HEK293 (cell line): ENCODE measurements around the gene RAB40AL.

Experiments
- ZNF133 ChIP-seq: fragments of 450-650 bp; formaldehyde crosslinking; IDR thresholded peaks from 2 replicates; pipeline ENCODE4 v1.5.1; 2016; ENCODE audit warnings: missing biosample characterization, missing genetic modification characterization
- ZNF24 ChIP-seq: fragments of 450-650 bp; formaldehyde crosslinking; IDR thresholded peaks from 2 replicates; pipeline ENCODE4 v1.5.1; 2016; ENCODE audit warnings: missing biosample characterization, missing genetic modification characterization
- ZNF366 ChIP-seq: fragments of 450-650 bp; formaldehyde crosslinking; conservative IDR thresholded peaks from 2 replicates; pipeline ENCODE4 v1.5.1; 2016; ENCODE audit warnings: missing biosample characterization, missing genetic modification characterization

DNA sequence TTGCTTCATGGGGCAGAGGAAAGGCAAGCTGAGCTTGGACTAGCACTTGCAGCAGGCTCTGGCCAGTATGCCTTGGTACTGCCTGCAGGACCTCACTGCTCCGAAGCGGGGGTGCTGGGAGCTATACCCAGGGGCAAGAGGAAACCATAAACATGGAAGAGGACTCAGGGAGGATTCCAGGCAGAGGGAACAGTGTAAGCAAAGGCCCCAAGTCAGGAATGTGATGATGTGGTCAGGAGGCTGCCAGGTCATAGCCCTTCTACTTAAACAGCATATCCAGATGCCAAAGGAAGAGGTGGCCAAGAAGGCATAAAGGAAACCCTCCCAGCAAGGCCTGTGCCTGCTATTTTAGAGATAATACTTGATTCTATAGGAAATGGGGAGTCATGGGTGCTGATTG is 31.1 kb downstream of the RAB40AL start:
- TF ChIP-seq ZNF133 (no peak), ZNF366 (tag by site-specific recombination) (no peak), ZNF24 (tag by site-specific recombination) (no peak)
